SK-N-MC (cell line): ENCODE measurements around the gene PTPRN2.

ENCODE experiments used
- EZH2 ChIP-seq: fragments of 200-600 bp; sonication (generic); IDR thresholded peaks from one replicate; pipeline ENCODE4 v1.6.1; 2017; ENCODE audit warnings: antibody characterized with exemption
- FOXP2 ChIP-seq: optimal IDR thresholded peaks from 2 replicates; pipeline ENCODE3; 2011; ENCODE audit warnings: mild to moderate bottlenecking, moderate library complexity; ENCODE audit not compliant: insufficient read depth; ENCODE audit errors: extremely low read length, control extremely low read depth
- POLR2AphosphoS5 ChIP-seq: IDR thresholded peaks from 2 replicates; pipeline ENCODE4 v1.6.1; 2012; ENCODE audit warnings: mild to moderate bottlenecking, low read depth, low read length, borderline replicate concordance

- TF ChIP-seq POLR2AphosphoS5, result no peak
- no peak for TF ChIP-seq EZH2
- TF ChIP-seq FOXP2, result no peak
Observed at GRCh38 chr7:158003441-158004122, 584.0 kb downstream of the PTPRN2 start.
